ENCODE measurements around the gene SLC25A47.
A peak's percentile ranks its signal among the peaks of the same experiment; 100 is the strongest.
"Not testable (repeated sequence)": the region's sequence is repeated elsewhere in the genome, so short reads cannot be mapped to it uniquely, and the experiment has no call there.

SLC25A47 gene

DNA sequence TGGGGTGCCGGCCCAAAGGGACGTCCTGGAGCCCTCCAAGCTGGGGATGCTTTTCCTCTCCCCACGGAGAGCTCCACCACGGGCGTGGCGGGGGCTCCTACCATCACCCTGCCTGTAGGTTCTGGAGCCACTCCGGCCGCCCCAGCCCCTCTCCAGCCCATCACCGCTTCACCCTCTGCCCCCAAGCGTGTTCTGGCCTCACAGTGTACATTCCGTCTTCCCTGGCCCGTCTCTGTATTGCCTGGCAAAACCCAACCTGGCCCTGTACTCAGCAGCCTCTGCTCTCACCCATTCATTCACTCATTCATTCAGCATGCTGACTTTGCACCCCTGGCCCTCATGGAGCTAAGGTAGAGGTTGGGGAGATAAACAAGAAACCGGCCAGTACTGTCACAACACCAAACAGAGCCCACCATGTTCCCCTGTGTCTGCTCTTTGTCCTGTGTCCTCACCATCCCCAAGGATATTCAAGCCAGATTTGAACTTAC is 37.2 kb upstream of the SLC25A47 start:
- ChIA-PET CTCF (interaction anchor here (0.7 to 7.0 kb wide), 28 partner anchors 11 to 368 kb away, joined by 3 to 121 read pairs (median 4); partner anchors contain the start of gene SLC25A47), POLR2A (interaction anchor here (0.6 kb wide), 1 partner anchor 229 kb away, joined by 4 read pairs; no protein-coding TSS in a partner anchor)
- no peak for TF ChIP-seq CTCF (IDR thresholded peaks at IDR 0.05; ENCODE audit: control extremely low read depth, extremely low read depth, low read depth, missing control alignments)
- DNase-seq (ENCODE audit: extremely low spot score) = no peak

DNA sequence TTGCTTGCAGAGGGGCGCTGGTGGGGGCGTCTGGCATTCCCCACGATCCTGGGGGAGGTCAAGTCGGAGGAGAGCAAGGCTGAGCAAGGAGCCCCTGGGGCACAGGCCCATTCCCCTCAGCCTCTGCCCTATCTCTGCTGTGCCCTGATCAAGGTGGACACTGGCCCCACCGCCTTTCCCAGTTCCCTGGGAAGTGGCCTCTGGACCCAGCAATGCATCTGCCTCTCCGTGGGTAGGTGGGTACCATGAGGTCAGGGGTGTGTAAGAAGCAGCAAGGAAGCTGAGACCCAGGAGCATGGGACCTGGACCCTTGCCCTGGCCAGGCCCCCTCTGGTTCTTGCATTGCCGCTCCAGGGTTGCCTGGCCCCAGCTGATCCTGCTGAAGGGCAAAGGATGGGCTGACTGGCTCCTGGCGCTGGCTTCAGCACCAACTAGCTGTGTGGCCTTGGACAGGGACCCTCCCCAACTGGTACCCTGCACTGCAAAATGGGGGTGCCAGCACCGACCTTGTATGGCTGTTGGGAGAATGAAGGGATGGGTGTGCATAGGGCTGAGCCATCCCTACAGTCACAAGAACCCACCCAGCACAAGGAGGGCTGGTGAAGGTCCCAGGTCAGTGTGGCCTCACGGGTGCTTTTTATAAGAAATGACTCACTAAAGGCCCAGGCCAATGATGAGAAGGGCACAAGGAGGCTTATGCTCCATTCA is 36.5 kb upstream of the SLC25A47 start:
- CTCF ChIA-PET = interaction anchor here (1.0 to 7.0 kb wide), 20 partner anchors 11 to 367 kb away, joined by 3 to 121 read pairs (median 6); partner anchors contain the start of gene SLC25A47
- POLR2A ChIA-PET = interaction anchor here (0.6 kb wide), 2 partner anchors 54 to 230 kb away, joined by 4 to 5 read pairs; no protein-coding TSS in a partner anchor
- DNase-seq (ENCODE audit: extremely low spot score) = no peak
- TF ChIP-seq CTCF (IDR thresholded peaks at IDR 0.05; ENCODE audit: control extremely low read depth, extremely low read depth, low read depth, missing control alignments) = no peak

DNA sequence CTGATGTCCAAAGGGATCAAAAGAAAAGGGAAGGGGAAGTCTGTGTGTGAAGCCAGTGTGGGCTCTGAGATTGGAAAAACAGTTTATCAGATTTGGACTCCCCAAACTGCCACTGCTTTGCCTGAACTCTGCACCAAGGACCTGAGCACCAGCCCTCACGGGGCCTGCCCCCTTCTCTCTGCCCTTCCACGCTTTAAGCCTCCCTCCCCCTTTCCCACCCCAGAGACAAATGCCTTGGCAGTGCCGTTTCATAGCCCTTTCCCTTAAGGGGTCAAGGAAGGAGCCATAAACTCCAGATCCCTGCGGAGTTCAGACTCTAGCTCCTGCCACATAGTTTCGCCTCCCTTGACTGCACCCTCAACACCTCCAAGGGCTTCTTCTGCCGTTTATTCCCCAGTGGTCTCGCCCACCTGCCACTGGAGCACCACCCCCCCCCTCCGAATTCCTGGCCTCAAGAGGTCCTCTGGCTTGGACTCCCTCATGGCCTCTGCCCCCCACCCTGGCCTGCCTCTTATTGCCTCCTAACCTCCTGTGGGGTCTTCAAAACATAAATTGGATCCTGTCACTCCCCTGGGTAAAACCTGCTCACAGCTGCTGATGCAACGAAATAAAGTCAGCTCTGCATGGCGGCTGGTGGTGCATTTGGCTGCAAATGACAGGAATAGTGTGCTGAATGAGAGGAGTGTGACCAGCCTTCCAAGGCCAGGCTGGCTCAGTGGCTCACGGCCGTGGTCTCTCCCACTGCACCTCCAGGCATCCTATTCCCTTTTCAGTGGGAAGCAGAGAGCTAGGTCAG is 35.7 kb upstream of the SLC25A47 start:
- ChIA-PET POLR2A (interaction anchor here (0.6 kb wide), 1 partner anchor 54 kb away, joined by 5 read pairs; no protein-coding TSS in a partner anchor), CTCF (interaction anchor here (1.0 to 7.0 kb wide), 9 partner anchors 10 to 366 kb away, joined by 3 to 121 read pairs (median 10); no protein-coding TSS in a partner anchor)
- TF ChIP-seq CTCF (IDR thresholded peaks at IDR 0.05; ENCODE audit: control extremely low read depth, extremely low read depth, low read depth, missing control alignments) = no peak
- DNase-seq (ENCODE audit: extremely low spot score) = no peak

DNA sequence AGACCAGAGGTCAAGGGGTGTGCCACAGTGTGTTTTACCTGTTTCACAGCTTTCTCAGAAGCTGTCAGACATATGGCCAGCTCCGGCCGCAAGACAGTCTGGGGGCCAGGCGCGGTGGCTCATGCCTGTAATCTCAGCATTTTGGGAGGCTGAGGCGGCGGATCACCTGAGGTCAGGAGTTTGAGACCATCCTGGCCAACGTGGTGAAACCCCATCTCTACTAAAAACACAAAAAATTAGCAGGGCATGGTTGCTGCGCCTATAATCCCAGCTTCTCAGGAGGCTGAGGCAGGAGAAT is 35.2 kb upstream of the SLC25A47 start:
- DNase-seq (ENCODE audit: extremely low spot score); POLR2A ChIA-PET: not testable (repeated sequence)
- CTCF ChIA-PET = interaction anchor here (1.0 to 7.0 kb wide), 3 partner anchors 9 to 17 kb away, joined by 3 to 121 read pairs (median 4); no protein-coding TSS in a partner anchor

DNA sequence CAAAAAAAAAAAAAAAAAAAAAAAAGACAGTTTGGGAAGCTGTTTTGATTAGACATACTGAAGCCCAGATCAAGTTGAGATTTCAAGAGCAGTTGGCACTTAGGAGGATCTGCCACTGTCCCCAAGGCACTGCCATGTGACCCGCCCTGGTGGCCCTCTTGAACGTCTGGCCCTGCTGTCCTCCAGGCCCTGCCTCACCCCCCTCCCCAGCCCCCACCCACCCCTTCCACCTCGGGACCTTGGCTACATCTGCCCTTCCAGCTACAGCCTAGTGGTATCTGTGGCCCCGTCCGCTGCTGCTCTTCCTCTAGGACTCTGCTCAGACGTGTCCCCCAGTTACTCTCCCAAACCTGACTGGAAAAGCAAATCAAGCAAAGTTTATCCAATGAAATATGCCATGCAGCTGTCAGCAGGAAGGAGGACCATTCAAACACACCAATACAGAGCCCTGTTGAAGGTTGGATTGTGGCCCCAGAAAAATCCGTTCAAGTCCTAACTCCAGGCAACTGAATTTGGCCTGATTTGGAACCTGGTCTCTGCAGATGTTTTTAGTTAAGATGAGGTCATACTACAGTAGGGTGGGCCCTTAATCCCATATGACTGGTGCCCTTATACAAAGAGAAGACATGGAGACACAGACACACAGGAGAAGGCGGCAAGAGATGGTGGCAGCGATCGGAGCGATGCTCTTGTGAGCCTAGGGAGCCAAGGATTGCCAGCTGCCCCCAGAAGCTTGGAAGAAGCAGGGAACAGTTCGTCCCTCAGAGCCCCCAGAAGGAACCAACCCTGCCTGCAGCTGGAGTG is 34.6 kb upstream of the SLC25A47 start:
- TF ChIP-seq CTCF (IDR thresholded peaks at IDR 0.05; ENCODE audit: control extremely low read depth, extremely low read depth, low read depth, missing control alignments) = no peak
- ChIA-PET CTCF (interaction anchor here (1.0 to 7.0 kb wide), 3 partner anchors 9 to 16 kb away, joined by 3 to 121 read pairs (median 4); no protein-coding TSS in a partner anchor), POLR2A (interaction anchor here (0.6 kb wide), 1 partner anchor 16 kb away, joined by 3 read pairs; no protein-coding TSS in a partner anchor)
- no peak for DNase-seq (ENCODE audit: extremely low spot score)

DNA sequence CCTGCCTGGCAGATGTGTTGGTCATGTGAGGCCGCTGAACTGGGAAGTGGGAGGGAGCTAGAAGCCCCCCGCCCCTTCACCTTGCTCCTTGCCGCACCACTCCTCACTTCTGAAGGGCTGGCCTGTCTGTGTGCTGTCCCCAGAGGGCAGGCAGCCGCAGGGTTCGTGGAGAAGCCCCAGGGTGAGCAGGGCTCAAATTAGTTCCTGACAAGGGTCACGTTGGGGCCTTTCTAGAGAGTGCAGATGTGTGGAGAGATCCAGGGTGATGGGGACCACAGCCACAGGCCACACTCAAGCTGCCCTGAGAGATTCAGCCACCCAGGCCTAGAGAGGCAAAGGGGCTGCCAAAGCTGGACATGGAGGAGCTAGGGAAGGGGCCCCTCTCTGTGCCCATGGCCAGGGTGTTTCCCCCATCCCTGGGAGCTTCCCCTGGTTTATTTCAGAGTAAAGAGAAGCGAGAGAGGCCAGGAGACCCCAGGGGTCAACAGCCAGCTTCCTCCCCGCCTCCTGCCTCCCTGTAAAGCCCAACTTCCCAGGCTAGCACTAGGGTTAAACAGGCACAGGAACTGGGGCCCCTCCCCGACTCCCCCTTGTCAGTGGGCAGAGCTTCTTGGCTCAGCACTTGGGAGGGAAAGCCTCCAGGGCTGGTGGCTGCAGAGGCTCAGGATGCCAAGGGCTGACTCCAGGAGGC is 33.1 kb upstream of the SLC25A47 start:
- ChIA-PET POLR2A (no interaction called here), CTCF (interaction anchor here (0.6 to 2.5 kb wide), 4 partner anchors 11 to 93 kb away, joined by 3 to 8 read pairs (median 3); no protein-coding TSS in a partner anchor)

More for the DNA sequence above, 33.1 kb upstream of the SLC25A47 start:
- no peak for TF ChIP-seq CTCF (IDR thresholded peaks at IDR 0.05; ENCODE audit: control extremely low read depth, extremely low read depth, low read depth, missing control alignments)
- peak; percentile 22 for DNase-seq (ENCODE audit: extremely low spot score)

All from GM10248 (cell line).